DMS 273 (cell line): ENCODE data around the gene HPGDS.
"Not testable (repeated sequence)": the region's sequence is repeated elsewhere in the genome, so short reads cannot be mapped to it uniquely, and the experiment has no call there.

Source experiments
- DNase-seq: peaks from one replicate; lab custom pipeline; 2025; ENCODE audit not compliant: unreplicated experiment; lab: John Stamatoyannopoulos, UW

The HPGDS gene

DNA sequence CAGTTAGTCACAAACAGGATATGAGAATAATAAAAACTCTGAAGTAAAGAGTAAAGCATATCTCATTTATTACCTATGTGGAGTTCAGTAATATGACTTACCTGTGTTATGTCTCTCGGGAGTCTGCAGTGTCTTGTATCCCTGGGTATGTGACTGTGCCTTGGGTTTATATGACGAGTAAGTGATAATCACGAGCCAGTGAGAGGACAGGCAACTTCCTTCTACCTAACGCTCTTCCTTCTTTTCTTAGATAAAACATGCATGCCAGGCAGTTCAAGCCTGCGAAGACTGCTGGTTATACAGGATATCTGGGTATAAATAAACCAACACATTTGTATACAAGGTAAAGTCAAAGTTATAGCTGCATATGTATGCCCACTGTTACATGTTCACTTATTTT, at the start of gene HPGDS:
Gene HPGDS (minus strand): TSS at position 143 of the 400 bp plus-strand sequence. CDS start 8,207 bp downstream, outside the sequence.
- no peak for DNase-seq

DNA sequence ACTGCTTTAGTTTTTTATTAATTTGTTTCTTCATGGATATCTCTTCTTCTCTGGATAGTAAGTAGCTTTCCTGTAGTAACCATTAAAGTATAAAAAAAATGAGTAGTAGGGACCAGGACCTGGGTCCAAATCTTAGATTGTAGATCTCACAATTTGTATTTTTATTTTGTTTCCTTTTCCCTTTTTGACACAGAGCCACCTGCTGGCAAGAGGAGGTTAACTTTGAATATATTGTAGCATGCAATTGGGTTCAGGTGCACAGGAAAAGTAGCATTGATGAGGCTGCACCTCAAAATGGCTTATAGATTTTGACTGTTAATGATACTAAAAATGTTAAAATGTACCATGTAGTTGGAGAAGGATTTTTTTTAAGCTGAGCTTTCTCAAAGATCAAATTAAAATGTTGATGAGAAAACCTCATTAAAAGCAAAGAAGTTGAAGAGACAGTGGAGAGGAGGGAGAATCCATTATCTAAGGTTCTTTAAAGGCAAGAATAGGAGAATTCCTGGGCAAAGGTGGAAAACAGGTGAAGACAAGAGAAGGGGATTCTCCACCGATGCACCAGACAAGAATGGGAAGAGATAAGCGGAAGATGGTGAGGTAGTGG, 48.3 kb upstream of the HPGDS start:
- peak; percentile 45 for DNase-seq

DNA sequence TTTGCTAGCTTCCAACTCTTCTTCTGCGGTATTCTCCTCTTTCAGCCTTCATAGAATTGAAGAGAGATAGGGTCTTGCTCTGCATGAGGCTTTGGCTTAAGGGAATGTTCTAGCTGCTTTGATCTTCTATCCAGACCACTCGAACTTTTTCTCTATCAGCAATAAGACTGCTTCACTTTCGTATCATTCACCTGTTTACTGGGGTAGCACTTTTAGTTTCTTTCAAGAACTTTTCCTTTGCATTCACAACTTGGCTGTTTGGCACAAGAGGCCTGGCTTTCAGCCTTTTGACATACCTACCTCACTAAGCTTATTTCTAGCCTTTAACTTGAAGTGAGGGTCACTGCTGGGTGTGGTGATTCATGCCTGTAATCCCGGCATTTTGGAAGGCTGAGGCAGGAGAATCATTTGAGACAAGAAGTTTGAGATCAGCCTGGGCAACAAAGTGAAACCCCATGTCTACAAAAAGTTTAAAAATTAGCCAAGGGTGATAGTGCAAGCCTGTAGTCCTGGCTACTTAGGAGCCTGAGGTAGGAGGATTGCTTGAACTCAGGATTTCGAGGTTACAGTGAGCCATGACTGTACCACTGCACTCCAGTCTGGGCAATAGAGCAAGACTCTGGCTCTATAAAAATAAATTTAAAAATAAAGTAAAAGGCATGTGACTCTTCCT, 47.1 kb upstream of the HPGDS start:
- no peak for DNase-seq

DNA sequence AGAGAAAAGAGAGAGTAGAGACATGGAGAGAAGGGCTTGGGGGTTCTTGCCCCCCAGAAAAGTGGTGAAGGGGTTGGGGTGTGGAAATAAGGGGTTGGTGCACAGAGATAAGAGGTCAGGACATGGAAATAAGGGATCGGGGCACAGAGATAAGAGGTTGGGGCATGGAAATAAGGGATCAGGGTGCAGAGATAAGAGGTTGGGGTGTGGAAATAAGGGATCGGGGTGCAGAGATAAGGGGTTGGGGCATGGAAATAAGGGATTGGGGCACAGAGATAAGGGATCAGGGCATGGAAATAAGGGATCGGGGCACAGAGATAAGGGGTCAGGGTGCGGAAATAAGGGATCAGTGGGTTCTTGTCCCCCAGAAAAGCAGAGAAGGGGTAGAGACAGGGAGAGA, 45.3 kb upstream of the HPGDS start:
- DNase-seq: not testable (repeated sequence)

DNA sequence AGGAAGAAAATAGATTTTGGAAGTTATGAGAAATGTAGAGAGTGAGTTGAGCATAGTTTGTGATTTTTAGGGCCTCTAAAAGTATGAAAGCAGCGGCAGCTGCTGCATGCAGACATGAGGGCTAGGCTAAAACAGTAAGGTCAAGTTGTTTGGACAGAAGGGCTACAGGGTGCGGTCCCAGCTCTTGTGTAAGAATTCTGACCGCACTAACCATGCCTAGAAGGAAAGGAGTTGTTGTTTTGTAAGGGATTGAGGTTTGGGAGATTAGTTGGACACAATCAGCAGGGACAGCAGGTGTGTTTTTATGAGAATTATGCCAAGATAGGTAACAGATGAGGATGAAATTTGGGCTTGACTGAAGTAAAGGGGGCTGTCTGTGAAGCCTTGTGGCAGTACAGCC, 42.8 kb upstream of the HPGDS start:
- DNase-seq: not testable (repeated sequence)

DNA sequence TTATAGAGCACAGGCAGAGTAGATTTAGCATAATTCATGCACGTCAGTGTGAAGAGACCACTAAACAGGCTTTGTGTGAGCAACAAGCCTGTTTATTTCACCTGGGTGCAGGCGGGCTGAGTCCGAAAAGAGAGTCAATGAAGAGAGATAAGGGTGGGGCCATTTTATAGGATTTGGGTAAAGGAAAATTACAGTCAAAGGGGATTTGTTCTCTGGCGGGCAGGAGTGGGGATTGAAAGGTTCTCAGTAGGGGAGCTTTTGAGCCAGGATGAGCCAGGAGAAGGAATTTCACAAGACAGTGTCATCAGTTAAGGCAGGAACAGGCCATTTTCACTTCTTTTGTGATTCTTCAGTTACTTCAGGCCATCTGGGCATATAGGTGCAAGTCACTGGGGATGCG, 40.3 kb upstream of the HPGDS start:
- DNase-seq: not testable (repeated sequence)

DNA sequence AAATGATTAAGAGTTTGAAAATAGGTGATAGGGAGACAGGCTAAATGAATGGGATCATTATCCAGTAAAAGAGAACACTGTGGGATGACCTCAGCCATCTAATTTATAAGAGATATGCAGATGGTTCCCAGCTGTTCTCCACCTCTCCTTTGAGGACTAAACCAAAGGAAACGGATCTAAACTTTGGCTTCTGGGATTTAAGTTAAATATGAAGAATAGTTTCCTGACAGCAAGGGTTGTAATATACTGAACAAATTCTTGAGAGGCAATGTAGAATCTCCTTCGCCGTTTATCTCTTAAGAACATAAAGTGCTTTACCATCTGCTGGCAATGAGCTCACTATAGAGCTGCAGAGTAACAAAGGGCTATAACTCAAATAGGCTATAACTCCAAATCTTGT, 35.4 kb upstream of the HPGDS start:
- peak; percentile 20 for DNase-seq

DNA sequence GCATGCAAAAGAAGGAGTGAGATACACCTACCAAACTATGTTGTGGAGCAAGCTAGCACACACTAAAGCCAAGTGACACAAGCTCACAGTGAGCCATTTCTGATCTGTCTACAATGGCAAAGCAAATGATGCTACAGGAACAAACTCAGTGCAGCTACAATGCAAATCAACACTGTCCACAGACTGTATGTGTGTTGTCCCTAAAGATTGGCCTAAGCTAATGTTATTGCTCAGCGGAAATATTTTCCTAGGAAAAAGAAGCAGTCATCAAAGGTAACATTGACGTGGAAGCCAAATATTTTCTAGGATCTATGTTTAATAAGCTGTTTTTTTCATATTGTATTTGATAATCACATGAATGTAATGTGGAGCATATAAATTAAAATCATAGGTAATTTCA, 34.7 kb upstream of the HPGDS start:
- no peak for DNase-seq

DNA sequence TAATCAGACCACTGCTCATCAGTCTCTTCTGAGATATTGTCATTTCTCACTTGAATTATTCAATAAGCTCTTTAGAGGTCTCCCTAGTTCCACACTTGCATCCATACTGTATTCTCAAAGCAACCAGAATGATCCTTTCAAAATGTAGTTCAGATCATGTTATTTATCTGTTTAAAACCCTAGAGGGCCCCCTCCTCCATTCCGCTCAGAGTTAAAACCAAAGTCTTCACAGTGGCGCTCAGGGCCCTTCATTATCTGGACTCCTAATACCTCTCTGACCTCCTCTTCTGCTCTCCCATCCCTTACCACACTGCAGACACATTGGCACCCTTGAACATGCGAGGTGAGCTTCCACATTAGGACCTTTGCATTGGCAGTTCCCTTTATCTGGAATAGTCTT, 32.7 kb upstream of the HPGDS start:
- no peak for DNase-seq

DNA sequence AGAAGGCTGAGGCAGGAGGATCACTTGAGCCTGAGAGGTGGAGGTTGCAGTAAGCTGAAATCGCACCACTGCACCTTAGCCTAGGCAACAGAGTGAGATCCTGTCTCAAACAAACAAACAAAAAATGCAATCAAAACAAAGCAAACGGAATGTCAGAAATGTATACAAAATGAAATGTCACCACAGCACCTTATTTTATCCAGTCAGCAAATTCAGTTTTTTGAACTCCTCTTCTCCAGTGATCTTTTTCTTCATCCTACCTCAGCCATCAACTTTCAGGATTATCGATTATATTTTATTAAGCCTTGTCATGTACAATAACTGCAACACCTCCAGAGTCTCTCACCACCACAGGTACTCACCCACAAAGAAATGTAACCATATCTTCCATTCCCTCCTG, 31.1 kb upstream of the HPGDS start:
- DNase-seq: no peak

DNA sequence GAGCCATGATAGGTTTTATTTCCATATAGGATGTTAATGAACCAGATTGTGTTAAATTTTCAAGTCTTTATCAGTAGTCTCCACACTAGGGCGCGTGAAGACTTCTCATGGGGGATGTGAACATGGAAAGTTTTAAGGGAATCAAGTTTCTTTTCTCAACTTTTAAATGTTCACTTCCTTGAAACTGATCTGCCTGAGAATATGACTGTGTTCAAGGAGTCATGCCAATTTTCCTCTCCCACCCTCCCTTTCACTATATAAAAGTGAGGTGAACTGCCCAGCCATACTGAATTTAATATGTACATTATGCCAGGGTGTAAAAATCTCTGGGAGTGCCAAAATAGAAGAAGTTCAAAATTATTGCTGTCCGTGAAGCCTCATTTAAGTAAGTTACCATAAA, 30.4 kb upstream of the HPGDS start:
- DNase-seq: no peak

DNA sequence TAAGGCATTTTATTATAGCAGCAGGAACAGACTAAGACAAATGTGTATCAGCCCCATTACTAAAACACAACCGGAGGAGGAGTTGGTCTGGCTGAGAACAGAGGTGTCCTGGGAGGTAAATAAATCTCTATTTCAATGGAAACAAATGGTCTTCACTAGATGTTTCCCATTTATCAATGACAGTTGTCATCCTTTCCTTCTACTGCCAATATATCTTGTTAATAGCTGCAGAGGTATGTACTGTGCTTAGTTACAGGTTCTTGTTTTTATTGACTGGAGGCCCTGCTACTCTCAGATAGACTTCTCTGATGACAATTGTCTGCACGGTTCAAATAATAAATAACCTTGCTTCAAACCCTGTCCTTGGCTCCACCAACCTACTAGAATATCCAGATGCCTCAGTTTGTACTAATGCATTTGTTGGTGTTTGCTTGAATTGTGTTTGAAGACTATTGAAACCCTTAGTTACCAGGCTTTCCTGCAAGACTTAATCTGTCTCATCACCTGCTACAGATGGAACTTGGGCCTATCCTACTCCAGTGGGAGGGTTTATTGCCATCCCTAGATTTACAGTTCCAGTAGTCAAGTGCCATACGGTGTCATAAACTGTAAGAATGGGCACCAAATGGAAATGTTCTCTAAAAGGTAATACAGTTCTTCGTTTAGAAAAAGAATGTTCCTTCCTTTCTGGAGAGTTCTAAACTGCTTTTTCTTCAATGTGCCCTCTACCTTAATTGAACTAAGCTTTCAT, 29.8 kb upstream of the HPGDS start:
- no peak for DNase-seq

DNA sequence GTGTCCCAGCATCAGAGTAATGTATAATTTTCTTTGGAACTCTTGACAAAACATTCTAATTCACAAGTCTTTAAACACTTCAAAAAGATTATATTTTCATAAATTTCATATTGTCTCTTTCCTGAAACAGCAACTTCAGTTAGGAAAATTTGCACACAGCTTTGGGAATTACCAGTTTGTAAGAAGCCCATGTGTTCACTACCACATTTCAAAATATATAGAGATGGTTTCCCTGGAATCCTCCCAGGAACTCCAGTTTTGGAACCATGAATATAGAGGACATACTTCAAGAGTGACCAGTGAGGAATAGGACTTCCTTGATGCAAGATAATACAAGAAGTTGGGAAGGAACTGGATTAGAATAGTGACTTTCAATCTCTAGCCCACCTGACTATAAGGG, 28.7 kb upstream of the HPGDS start:
- no peak for DNase-seq

DNA sequence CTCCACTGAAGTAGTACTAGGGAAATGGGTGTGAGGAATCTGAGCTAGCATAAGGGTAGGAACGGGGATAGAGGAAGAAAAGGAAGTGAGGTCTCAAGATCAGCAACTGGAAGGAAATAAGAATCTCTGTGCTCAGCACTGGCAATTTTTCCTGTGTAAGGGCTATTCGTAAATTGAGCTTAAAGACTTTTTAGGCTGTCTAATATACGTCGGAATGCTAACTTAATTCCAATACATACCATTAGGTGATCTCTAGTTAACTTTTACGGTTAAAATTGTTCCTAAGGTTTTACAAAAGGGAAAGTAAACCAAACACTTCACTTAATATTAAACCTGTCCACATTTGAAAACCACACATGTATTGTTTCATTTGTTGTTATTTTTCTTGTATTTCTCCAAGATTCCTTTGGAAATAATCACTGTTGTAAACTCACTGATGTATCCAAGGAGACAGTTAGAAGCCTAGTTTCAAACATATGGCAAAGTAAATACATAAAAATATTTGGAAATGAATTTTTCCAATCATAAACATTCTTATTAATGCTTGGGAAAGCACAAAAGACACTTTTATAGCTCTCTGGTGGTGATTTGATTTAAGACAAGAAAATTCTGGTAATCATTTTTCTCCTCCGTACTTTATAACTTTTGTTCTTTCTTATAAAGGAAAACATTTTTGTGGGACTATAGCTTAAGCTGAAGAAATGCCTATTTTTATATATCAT, 28.1 kb upstream of the HPGDS start:
- DNase-seq: no peak

DNA sequence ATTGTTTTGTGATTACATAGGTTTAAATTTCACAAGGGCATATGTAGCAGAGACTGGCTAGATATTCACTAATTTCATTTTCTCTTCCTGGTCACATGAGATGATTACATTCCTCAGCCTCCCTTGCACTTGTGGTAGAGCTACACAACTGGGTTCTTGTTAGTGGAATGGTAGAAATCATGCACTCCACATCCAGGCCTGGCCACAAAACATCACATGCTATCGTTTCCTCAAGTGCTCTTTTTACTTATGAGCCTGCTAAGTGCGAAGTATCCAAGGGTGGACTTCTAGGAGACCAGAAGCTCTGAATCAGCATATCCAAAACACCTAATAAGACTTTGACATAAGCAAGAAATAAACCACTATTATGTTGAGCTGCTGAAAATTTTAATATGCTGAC, 26.4 kb upstream of the HPGDS start:
- no peak for DNase-seq

DNA sequence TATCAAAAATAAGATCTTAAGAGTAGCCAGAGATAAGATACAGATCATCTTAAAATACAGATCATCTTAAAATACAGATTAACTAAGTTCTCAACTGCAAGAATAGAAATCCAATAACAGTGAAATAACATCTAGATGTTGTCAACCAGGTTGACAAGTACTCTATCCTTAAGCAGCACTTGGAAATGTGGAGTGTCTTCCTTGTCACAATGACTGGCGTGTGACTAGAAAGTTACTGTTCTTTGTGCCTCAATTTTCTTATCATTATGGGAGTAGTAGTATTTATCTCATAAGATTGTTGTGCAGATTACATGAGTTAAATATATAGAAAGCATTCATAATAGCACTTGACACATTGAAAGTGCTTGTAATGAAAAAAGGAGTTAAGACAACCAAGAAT, 25.8 kb upstream of the HPGDS start:
- DNase-seq: no peak

DNA sequence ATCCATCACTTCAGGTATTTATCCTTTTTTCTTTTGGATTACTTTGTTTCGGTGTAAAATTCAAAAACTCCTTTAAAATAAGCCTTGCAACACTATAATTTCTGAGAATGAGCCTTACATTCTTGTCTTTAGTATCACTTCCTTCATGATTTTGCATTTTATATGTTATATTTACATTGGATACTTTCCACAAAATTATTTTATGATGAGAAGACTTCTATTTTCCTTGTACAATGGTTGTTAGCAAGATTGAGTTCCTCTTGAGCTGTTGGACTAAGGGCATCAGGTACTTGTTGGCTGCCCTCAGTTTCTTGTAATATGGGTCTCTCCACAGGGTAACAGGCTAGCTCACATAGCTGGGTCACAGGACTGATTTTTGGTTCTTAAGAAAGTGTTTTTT, 22.7 kb upstream of the HPGDS start:
- DNase-seq: no peak

DNA sequence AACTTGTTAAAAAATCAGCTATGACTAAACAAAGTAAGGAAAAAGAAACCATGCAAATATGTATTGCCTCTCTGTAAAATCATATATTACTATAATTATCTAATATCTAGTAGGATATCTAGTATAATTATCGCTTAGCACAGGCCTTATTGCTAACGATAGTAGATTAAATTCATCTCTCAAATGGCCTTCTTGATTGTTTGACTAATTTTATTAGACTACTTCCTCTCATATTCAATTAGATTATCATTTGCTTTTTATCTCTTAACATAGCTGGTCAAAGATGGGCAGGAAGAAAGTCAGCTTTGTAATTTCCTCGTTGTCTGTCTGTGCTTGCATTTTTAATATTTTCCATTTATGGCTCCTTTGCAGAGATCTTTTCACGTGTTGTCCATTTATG, 21.9 kb upstream of the HPGDS start:
- DNase-seq: no peak

DNA sequence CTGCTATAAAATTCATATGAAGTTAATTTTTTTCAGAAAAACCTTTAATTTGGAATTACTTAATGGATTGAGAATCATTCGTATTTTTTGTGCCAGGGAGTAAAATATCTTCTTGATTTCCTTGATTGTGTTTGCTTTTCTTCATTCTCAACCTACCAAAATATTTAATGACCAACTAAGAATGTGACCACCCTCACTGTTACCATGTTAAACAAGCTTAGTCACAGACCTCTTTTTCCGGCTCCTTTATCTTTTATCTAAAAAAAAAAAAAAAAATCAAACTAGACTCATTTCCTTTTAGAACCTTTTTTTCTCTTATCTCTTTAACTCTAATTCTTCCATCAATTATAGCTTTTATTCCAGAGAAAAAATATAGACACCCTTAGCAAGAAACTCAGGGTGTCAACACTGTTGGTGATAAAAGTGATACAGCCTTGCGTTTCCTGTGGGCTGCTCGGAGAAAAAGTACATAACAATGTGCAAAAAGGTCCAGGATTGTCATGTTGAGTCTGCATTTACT, 20.6 kb upstream of the HPGDS start:
- DNase-seq: no peak

DNA sequence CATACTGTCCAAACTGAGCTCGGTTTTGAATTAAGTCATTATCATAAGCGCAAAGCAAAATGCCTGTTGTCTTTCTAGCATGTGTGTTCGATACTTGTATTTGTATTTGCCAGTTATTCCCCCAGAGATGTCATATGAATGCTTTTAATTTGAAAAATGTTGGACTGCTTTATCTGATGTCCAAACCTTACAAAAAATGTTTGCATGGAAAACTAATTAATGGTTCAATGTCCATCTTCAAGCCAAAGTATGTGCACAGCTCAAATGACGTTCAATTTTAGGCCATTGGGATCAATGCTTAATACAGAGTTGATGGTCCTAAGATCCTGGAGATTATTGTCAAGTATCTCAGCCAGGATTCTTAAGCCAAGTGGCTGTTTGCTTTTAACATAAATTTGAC, 17.2 kb upstream of the HPGDS start:
- DNase-seq: no peak

DNA sequence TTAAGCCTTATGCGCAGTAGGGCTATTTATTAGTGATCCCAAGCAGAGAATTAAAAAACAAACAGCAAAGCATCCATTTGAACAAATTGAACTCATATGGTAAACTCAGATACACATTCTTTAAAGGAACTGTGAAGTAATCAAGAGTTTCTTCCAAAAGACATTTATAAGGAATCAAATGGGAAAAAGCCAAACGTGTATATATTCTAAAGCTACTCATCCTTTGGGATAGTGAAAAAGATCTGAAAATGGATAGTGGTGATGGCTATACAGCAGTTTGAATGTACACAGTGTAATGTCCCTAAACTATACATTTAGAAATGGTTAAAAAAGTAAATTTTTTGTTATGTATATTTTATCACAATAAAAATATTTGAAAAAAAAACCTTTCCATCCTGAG, 16.6 kb upstream of the HPGDS start:
- no peak for DNase-seq

DNA sequence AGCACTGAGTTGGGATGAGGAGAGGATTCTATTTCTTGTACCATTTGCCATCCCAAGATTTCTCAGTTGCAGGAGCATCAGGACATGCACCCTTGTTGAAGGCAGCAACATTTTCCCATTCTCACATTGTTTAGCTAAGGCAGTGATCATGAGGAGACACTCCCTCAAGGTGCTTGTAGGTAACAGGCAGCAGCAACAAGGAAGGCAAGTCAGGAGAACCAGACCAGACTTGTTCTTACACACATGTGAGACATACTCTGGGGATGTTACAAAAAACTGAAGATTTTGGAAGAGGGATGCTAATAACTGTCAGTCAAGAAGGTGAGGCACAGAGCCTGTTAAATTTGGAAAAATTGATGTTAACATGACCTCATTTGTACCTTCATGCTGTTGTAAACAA, 15.5 kb upstream of the HPGDS start:
- no peak for DNase-seq
